ENCODE results near the gene ANKRD35.
"Not testable (repeated sequence)": the region's sequence is repeated elsewhere in the genome, so short reads cannot be mapped to it uniquely, and the experiment has no call there.

The ANKRD35 gene

GRCh38 chr1:145885738-145886287, at the start of gene ANKRD35:
ANKRD35 (minus strand) TSS chr1:145885866; CDS start chr1:145885758, 108 bp downstream.
- peak; percentile 84 to 94 (median 91) for DNase-seq

GRCh38 chr1:145932522-145933009, 46.9 kb upstream of the ANKRD35 start:
- not testable (repeated sequence) for DNase-seq

GRCh38 chr1:145927916-145928643, 42.4 kb upstream of the ANKRD35 start:
- no peak for DNase-seq

GRCh38 chr1:145927063-145927886, 41.6 kb upstream of the ANKRD35 start, which contains the start of gene RBM8A:
RBM8A (minus strand) TSS chr1:145927484; CDS start chr1:145927426, 58 bp downstream.
- DNase-seq, result peak; percentile 96 to 99 (median 99)

GRCh38 chr1:145926686-145927062, 41.0 kb upstream of the ANKRD35 start:
- peak in 1 of 3 donors; percentile 12 for DNase-seq

GRCh38 chr1:145922266-145922665, 36.6 kb upstream of the ANKRD35 start:
- DNase-seq, result no peak

GRCh38 chr1:145920297-145920696, 34.6 kb upstream of the ANKRD35 start:
- not testable (repeated sequence) for DNase-seq

- DNase-seq, result peak; percentile 48 to 61 (median 55)
Measured at GRCh38 chr1:145918992-145919939, 33.6 kb upstream of the ANKRD35 start.

GRCh38 chr1:145918144-145918991, 32.7 kb upstream of the ANKRD35 start, which contains the start of gene PEX11B:
PEX11B (minus strand) TSS chr1:145918717; CDS start chr1:145918688, 29 bp downstream.
- DNase-seq, result peak; percentile 91 to 94 (median 94)

- DNase-seq, result peak in 1 of 3 donors; percentile 6
Measured at GRCh38 chr1:145917595-145917994, 31.9 kb upstream of the ANKRD35 start.

- no peak for DNase-seq
Measured at GRCh38 chr1:145916745-145917144, 31.1 kb upstream of the ANKRD35 start.

- DNase-seq, result no peak
Measured at GRCh38 chr1:145912128-145912641, 26.5 kb upstream of the ANKRD35 start.

GRCh38 chr1:145908653-145909052, 23.0 kb upstream of the ANKRD35 start:
- DNase-seq, result no peak

GRCh38 chr1:145906954-145907753, 21.5 kb upstream of the ANKRD35 start:
- no peak for DNase-seq

- DNase-seq, result no peak
Measured at GRCh38 chr1:145901312-145902021, 15.8 kb upstream of the ANKRD35 start.

- DNase-seq, result no peak
Measured at GRCh38 chr1:145898756-145899155, 13.1 kb upstream of the ANKRD35 start.

- DNase-seq, result no peak
Measured at GRCh38 chr1:145897969-145898368, 12.3 kb upstream of the ANKRD35 start.

- DNase-seq, result no peak
Measured at GRCh38 chr1:145895471-145895870, 9.8 kb upstream of the ANKRD35 start.

Data from suppressor macrophage treated with lipopolysaccharide for 1 hour (primary cell).